Dedifferentiated amniotic fluid mesenchymal stem cell (primary cell): ENCODE data around the gene MAN1C1.
A peak's percentile ranks its signal among the peaks of the same experiment; 100 is the strongest.
"Not testable (repeated sequence)": the region's sequence is repeated elsewhere in the genome, so short reads cannot be mapped to it uniquely, and the experiment has no call there.

ENCODE experiments used
- DNase-seq: peaks from one replicate; pipeline ENCODE4 v3.0.0-alpha.2; 2016; ENCODE audit errors: extremely low spot score

Gene MAN1C1

GRCh38 chr1:25680701-25681100, 64.1 kb downstream of the MAN1C1 start:
- DNase-seq, result no peak

GRCh38 chr1:25682059-25682601, 65.5 kb downstream of the MAN1C1 start:
- DNase-seq, result no peak

- no peak for DNase-seq
These were observed 66.6 kb downstream of the MAN1C1 start for GRCh38 chr1:25683177-25683576.

- DNase-seq, result no peak
These were observed 67.1 kb downstream of the MAN1C1 start for GRCh38 chr1:25683731-25684130.

GRCh38 chr1:25684216-25684965, 67.8 kb downstream of the MAN1C1 start:
- DNase-seq, result no peak

- DNase-seq, result no peak
These were observed 68.7 kb downstream of the MAN1C1 start for GRCh38 chr1:25685211-25685750.

GRCh38 chr1:25685938-25686665, 69.5 kb downstream of the MAN1C1 start:
- no peak for DNase-seq

GRCh38 chr1:25687221-25688017, 70.8 kb downstream of the MAN1C1 start:
- no peak for DNase-seq

GRCh38 chr1:25688390-25689119, 72.0 kb downstream of the MAN1C1 start:
- peak; percentile 34 for DNase-seq

- no peak for DNase-seq
These were observed 73.2 kb downstream of the MAN1C1 start for GRCh38 chr1:25689686-25690381.

- no peak for DNase-seq
These were observed 73.9 kb downstream of the MAN1C1 start for GRCh38 chr1:25690396-25690956.

- DNase-seq, result no peak
These were observed 74.6 kb downstream of the MAN1C1 start for GRCh38 chr1:25691211-25691610.

GRCh38 chr1:25692560-25692959, 76.0 kb downstream of the MAN1C1 start:
- no peak for DNase-seq

GRCh38 chr1:25694167-25695007, 77.8 kb downstream of the MAN1C1 start:
- no peak for DNase-seq

GRCh38 chr1:25695090-25695770, 78.6 kb downstream of the MAN1C1 start:
- DNase-seq, result peak; percentile 94

GRCh38 chr1:25695771-25696311, 79.2 kb downstream of the MAN1C1 start:
- peak; percentile 50 for DNase-seq

- not testable (repeated sequence) for DNase-seq
These were observed 80.1 kb downstream of the MAN1C1 start for GRCh38 chr1:25696643-25697042.

GRCh38 chr1:25697435-25698217, 81.0 kb downstream of the MAN1C1 start:
- no peak for DNase-seq
